HepG2 (cell line): ENCODE data around the gene FBXO41. TPM values are rescaled to one million over a fixed set of nuclear protein-coding genes. Genes with fewer than 3 reads are reported as not detected.

ENCODE experiments used
- KDM2A ChIP-seq: sonication (generic); formaldehyde crosslinking; IDR thresholded peaks from 2 replicates; pipeline ENCODE4 v1.4.0; 2020; ENCODE audit warnings: low read depth, missing genetic modification reagents, borderline replicate concordance
- KLF12 ChIP-seq: sonication (generic); formaldehyde crosslinking; IDR thresholded peaks from 2 replicates; pipeline ENCODE4 v1.4.0; 2020; ENCODE audit warnings: missing genetic modification reagents, borderline replicate concordance
- TSC22D2 ChIP-seq: sonication (generic); formaldehyde crosslinking; IDR thresholded peaks from 2 replicates; pipeline ENCODE4 v1.5.1; 2020; ENCODE audit warnings: missing genetic modification reagents, mild to moderate bottlenecking, borderline replicate concordance
- ZNF180 ChIP-seq: sonication (generic); formaldehyde crosslinking; IDR thresholded peaks from 2 replicates; pipeline ENCODE4 v1.4.0; 2020; ENCODE audit warnings: low read depth, missing genetic modification reagents, borderline replicate concordance
- ZNF776 ChIP-seq: sonication (generic); formaldehyde crosslinking; IDR thresholded peaks from 2 replicates; pipeline ENCODE4 v1.4.0; 2020; ENCODE audit warnings: mild to moderate bottlenecking, missing genetic modification reagents
- polyA plus RNA-seq, 8 experiments: library from polyadenylated mRNA; depleted of rRNA in 3 of 8; stranded (reverse) in 7 of 8; unstranded in 1 of 8; fragments of >200 nt; fragmentation: Illumina TruSeq in 4 of 8; extraction: Trizol in 4 of 8; gene quantifications; 2 replicates each; pipeline versions ENCODE4 v1.2.1 to v1.2.3, GENCODE V29; 2011 to 2016; ENCODE audit warnings: low read depth in 4 of 8, missing spikeins in 1 of 8, mixed read lengths in 1 of 8; ENCODE audit not compliant: insufficient read depth in 1 of 8
- total RNA-seq, 5 experiments: library from RNA; depleted of rRNA; stranded (reverse); fragments of >200 nt; fragmentation: Illumina TruSeq; extraction: Trizol; gene quantifications; 2 replicates each; pipeline ENCODE4 v1.2.3, GENCODE V29; 2016; ENCODE audit warnings: low read depth in 1 of 5
- TF ChIP-seq, protein P1 (sequence below): sonication (generic); formaldehyde crosslinking; IDR thresholded peaks from 2 replicates; pipeline ENCODE4 v1.5.1; 2020; ENCODE audit warnings: missing genetic modification reagents, mild to moderate bottlenecking, borderline replicate concordance
- TF ChIP-seq, protein P2 (sequence below): sonication (generic); formaldehyde crosslinking; IDR thresholded peaks from 2 replicates; pipeline ENCODE4 v1.4.0; 2020; ENCODE audit warnings: missing genetic modification reagents, mild to moderate bottlenecking, borderline replicate concordance
- TF ChIP-seq, protein P3 (sequence below): sonication (generic); formaldehyde crosslinking; IDR thresholded peaks from 2 replicates; pipeline ENCODE4 v1.5.1; 2020; ENCODE audit warnings: mild to moderate bottlenecking, missing genetic modification reagents, borderline replicate concordance
- TF ChIP-seq, protein P4 (sequence below): sonication (generic); formaldehyde crosslinking; IDR thresholded peaks from 2 replicates; pipeline ENCODE4 v1.4.0; 2020; ENCODE audit warnings: missing genetic modification reagents

FBXO41 gene
- total and polyA plus RNA-seq, 2 of the 13 experiments (the other 11 are each of a cell fraction or from before 2014, with no cell fraction given), result 4.2 to 10.3 TPM

DNA sequence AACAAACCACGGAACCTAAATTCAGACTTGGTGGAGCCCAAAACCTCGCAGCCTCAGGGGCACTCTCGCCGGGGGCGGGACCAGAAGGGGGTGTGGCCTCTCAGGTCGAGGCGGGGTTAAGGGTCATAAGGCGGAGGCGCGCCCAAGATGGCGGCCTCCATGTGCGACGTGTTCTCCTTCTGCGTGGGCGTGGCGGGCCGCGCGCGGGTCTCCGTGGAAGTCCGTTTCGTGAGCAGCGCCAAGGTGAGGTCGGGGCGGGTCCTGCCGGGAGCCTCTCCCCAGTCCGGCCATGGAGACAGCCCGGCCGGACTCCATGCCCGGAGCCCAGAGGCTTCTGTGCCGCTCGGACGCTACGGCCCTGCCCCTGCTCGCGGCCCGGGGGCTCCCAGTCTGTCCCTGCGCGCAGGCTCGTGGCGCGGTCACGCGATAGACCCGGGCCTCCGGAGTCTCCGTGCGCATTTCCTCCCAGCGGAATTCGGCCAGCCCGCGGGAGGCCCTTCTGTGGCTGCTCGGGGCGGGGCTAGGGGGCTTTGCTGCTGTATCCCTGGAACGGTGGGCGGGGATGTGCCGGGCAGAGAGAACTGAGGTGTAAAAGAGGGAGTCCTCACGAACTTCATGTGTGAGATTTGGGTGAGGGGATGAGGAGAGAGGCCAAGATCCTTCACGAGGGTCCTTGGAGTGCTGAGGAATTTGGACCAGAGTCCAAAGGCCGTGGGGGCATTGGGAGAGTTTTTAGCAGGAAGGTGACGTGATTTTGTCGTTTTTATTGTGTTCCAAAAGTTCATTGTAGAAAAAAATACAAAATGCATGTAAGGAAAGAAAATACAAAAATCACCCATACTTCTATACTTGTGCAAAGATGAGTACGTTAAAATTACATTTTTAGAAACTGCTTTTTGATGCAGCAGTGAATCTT, 69.9 kb downstream of the FBXO41 start, which contains the start of gene SMYD5 (continued):
- TF ChIP-seq, protein P1, sequence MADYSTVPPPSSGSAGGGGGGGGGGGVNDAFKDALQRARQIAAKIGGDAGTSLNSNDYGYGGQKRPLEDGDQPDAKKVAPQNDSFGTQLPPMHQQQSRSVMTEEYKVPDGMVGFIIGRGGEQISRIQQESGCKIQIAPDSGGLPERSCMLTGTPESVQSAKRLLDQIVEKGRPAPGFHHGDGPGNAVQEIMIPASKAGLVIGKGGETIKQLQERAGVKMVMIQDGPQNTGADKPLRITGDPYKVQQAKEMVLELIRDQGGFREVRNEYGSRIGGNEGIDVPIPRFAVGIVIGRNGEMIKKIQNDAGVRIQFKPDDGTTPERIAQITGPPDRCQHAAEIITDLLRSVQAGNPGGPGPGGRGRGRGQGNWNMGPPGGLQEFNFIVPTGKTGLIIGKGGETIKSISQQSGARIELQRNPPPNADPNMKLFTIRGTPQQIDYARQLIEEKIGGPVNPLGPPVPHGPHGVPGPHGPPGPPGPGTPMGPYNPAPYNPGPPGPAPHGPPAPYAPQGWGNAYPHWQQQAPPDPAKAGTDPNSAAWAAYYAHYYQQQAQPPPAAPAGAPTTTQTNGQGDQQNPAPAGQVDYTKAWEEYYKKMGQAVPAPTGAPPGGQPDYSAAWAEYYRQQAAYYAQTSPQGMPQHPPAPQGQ, result no peak
- peak; percentile 0; the same call in 1 of the 2 replicates for TF ChIP-seq TSC22D2 (CRISPR knock-in tag)
- TF ChIP-seq, protein P2, sequence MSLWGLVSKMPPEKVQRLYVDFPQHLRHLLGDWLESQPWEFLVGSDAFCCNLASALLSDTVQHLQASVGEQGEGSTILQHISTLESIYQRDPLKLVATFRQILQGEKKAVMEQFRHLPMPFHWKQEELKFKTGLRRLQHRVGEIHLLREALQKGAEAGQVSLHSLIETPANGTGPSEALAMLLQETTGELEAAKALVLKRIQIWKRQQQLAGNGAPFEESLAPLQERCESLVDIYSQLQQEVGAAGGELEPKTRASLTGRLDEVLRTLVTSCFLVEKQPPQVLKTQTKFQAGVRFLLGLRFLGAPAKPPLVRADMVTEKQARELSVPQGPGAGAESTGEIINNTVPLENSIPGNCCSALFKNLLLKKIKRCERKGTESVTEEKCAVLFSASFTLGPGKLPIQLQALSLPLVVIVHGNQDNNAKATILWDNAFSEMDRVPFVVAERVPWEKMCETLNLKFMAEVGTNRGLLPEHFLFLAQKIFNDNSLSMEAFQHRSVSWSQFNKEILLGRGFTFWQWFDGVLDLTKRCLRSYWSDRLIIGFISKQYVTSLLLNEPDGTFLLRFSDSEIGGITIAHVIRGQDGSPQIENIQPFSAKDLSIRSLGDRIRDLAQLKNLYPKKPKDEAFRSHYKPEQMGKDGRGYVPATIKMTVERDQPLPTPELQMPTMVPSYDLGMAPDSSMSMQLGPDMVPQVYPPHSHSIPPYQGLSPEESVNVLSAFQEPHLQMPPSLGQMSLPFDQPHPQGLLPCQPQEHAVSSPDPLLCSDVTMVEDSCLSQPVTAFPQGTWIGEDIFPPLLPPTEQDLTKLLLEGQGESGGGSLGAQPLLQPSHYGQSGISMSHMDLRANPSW (CRISPR knock-in tag), result no peak; the same call in 1 of the 2 replicates
- TF ChIP-seq KDM2A (CRISPR knock-in tag), result peak; percentile 87
- peak; percentile 58; the same call in 1 of the 2 replicates for TF ChIP-seq ZNF776
- peak; percentile 92; the same call in 1 of the 2 replicates for TF ChIP-seq KLF12 (CRISPR knock-in tag)
- TF ChIP-seq, protein P3, sequence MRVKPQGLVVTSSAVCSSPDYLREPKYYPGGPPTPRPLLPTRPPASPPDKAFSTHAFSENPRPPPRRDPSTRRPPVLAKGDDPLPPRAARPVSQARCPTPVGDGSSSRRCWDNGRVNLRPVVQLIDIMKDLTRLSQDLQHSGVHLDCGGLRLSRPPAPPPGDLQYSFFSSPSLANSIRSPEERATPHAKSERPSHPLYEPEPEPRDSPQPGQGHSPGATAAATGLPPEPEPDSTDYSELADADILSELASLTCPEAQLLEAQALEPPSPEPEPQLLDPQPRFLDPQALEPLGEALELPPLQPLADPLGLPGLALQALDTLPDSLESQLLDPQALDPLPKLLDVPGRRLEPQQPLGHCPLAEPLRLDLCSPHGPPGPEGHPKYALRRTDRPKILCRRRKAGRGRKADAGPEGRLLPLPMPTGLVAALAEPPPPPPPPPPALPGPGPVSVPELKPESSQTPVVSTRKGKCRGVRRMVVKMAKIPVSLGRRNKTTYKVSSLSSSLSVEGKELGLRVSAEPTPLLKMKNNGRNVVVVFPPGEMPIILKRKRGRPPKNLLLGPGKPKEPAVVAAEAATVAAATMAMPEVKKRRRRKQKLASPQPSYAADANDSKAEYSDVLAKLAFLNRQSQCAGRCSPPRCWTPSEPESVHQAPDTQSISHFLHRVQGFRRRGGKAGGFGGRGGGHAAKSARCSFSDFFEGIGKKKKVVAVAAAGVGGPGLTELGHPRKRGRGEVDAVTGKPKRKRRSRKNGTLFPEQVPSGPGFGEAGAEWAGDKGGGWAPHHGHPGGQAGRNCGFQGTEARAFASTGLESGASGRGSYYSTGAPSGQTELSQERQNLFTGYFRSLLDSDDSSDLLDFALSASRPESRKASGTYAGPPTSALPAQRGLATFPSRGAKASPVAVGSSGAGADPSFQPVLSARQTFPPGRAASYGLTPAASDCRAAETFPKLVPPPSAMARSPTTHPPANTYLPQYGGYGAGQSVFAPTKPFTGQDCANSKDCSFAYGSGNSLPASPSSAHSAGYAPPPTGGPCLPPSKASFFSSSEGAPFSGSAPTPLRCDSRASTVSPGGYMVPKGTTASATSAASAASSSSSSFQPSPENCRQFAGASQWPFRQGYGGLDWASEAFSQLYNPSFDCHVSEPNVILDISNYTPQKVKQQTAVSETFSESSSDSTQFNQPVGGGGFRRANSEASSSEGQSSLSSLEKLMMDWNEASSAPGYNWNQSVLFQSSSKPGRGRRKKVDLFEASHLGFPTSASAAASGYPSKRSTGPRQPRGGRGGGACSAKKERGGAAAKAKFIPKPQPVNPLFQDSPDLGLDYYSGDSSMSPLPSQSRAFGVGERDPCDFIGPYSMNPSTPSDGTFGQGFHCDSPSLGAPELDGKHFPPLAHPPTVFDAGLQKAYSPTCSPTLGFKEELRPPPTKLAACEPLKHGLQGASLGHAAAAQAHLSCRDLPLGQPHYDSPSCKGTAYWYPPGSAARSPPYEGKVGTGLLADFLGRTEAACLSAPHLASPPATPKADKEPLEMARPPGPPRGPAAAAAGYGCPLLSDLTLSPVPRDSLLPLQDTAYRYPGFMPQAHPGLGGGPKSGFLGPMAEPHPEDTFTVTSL (CRISPR knock-in tag), result peak; percentile 56; the same call in 1 of the 2 replicates
- TF ChIP-seq, protein P4, sequence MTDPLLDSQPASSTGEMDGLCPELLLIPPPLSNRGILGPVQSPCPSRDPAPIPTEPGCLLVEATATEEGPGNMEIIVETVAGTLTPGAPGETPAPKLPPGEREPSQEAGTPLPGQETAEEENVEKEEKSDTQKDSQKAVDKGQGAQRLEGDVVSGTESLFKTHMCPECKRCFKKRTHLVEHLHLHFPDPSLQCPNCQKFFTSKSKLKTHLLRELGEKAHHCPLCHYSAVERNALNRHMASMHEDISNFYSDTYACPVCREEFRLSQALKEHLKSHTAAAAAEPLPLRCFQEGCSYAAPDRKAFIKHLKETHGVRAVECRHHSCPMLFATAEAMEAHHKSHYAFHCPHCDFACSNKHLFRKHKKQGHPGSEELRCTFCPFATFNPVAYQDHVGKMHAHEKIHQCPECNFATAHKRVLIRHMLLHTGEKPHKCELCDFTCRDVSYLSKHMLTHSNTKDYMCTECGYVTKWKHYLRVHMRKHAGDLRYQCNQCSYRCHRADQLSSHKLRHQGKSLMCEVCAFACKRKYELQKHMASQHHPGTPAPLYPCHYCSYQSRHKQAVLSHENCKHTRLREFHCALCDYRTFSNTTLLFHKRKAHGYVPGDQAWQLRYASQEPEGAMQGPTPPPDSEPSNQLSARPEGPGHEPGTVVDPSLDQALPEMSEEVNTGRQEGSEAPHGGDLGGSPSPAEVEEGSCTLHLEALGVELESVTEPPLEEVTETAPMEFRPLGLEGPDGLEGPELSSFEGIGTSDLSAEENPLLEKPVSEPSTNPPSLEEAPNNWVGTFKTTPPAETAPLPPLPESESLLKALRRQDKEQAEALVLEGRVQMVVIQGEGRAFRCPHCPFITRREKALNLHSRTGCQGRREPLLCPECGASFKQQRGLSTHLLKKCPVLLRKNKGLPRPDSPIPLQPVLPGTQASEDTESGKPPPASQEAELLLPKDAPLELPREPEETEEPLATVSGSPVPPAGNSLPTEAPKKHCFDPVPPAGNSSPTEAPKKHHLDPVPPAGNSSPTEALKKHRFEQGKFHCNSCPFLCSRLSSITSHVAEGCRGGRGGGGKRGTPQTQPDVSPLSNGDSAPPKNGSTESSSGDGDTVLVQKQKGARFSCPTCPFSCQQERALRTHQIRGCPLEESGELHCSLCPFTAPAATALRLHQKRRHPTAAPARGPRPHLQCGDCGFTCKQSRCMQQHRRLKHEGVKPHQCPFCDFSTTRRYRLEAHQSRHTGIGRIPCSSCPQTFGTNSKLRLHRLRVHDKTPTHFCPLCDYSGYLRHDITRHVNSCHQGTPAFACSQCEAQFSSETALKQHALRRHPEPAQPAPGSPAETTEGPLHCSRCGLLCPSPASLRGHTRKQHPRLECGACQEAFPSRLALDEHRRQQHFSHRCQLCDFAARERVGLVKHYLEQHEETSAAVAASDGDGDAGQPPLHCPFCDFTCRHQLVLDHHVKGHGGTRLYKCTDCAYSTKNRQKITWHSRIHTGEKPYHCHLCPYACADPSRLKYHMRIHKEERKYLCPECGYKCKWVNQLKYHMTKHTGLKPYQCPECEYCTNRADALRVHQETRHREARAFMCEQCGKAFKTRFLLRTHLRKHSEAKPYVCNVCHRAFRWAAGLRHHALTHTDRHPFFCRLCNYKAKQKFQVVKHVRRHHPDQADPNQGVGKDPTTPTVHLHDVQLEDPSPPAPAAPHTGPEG (CRISPR knock-in tag), result peak; percentile 36; the same call in 1 of the 2 replicates
- 0 out of 2 replicates have a peak, but pooled peaks have one; percentile 66 for TF ChIP-seq ZNF180 (CRISPR knock-in tag)
